Memory B cell (primary cell): Measurements from ENCODE around the gene EDEM1.
"Not testable (repeated sequence)": the region's sequence is repeated elsewhere in the genome, so short reads cannot be mapped to it uniquely, and the experiment has no call there.

Source experiments
- ATAC-seq: fragments of 150-1000 bp; cut with Tn5 transposase; 2 replicates; pipeline ENCODE4 v1.10.0; 2021; ENCODE audit warnings: low read depth, mild to moderate bottlenecking, moderate library complexity
- DNase-seq, 2 donors: peaks; one replicate each; pipeline ENCODE4 v3.0.0; 2022; ENCODE audit warnings: low spot score in 2 of 2
- H3K27ac Mint-ChIP-seq: one replicate; pipeline ENCODE4 v1.8.0; 2022; ENCODE audit warnings: mild to moderate bottlenecking, moderate library complexity, mixed read lengths
- H3K27me3 Mint-ChIP-seq: one replicate; pipeline ENCODE4 v1.8.0; 2022; ENCODE audit warnings: mixed read lengths
- H3K36me3 Mint-ChIP-seq: one replicate; pipeline ENCODE4 v1.8.0; 2022; ENCODE audit warnings: mild to moderate bottlenecking, mixed read lengths
- H3K4me1 Mint-ChIP-seq: one replicate; pipeline ENCODE4 v1.8.0; 2022; ENCODE audit warnings: mixed read lengths
- H3K4me3 Mint-ChIP-seq: one replicate; pipeline ENCODE4 v1.8.0; 2022; ENCODE audit warnings: mild to moderate bottlenecking, moderate library complexity, mixed read lengths
- H3K9me3 Mint-ChIP-seq: one replicate; pipeline ENCODE4 v1.8.0; 2022; ENCODE audit warnings: mixed read lengths

EDEM1 gene

DNA sequence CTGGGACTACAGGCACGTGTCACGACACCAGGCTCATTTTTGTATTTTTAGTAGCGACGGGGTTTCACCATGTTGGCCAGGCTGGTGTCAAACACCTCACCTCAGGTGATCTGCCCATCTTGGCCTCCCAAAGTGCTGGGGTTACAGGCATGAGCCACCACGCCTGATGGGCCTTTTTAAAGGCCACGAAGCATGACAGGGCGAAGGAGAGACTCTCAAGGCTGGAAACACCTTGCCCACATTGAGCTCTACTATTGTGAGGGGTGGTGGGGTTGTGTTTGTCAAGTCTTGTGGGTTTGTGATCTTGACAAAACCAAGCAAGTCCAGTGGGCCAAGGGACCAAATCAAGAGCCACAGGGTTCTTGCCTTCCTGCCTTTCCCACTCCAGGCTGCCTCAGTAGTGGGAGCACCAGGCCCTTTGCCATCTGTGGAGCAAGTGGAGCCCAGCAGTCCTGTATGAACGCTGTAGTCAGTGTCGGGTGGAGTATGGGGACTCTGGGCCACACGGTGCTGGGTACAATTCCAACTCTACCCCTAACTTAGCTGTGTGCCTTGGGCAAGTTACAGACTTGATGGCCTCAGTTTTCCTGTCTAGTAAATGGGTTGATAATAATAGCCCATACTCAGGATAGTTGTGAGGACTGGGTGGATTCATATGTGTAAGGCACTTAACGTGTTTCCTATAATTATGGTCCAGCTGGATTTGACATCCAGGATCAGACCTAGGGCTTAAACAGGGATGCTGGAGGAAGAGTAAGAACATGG, 33.3 kb downstream of the EDEM1 start:
- Mint-ChIP-seq H3K4me1 (peaks cover 6% of the 10 kb centered on the region), H3K27me3 (no peaks in the 10 kb centered on the region), H3K27ac (peak overlapping the region; percentile 14), H3K4me3 (no peak overlapping the region), H3K36me3 (peaks cover 18% of the 10 kb centered on the region), H3K9me3 (no peaks in the 10 kb centered on the region)
- ATAC-seq (no peak), DNase-seq (no peak)

DNA sequence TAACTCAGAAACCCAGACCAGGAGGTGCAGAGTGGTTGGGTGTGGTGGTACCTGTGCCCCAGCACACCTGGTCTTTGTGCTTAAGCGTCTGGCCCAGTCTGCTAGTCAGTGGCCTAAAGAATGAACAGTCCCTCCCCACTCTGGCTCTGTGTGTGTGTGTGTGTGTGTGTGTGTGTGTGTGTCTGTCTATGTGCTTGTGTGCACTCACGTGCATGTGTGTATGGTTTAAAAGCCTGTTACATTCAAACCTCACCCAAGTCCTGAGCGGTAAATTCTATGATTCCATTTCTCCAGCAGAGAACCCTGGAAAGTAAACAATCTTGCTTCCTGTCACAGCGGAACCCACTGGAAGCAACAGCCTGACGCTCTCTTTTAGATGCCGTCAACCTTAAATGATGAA, 34.2 kb downstream of the EDEM1 start:
- Mint-ChIP-seq H3K4me1 (peaks cover 6% of the 10 kb centered on the region), H3K27me3 (no peaks in the 10 kb centered on the region), H3K36me3 (peaks cover 18% of the 10 kb centered on the region), H3K4me3 (no peak overlapping the region), H3K9me3 (no peaks in the 10 kb centered on the region), H3K27ac (peak overlapping the region; percentile 14)
- DNase-seq (no peak), ATAC-seq (no peak)

DNA sequence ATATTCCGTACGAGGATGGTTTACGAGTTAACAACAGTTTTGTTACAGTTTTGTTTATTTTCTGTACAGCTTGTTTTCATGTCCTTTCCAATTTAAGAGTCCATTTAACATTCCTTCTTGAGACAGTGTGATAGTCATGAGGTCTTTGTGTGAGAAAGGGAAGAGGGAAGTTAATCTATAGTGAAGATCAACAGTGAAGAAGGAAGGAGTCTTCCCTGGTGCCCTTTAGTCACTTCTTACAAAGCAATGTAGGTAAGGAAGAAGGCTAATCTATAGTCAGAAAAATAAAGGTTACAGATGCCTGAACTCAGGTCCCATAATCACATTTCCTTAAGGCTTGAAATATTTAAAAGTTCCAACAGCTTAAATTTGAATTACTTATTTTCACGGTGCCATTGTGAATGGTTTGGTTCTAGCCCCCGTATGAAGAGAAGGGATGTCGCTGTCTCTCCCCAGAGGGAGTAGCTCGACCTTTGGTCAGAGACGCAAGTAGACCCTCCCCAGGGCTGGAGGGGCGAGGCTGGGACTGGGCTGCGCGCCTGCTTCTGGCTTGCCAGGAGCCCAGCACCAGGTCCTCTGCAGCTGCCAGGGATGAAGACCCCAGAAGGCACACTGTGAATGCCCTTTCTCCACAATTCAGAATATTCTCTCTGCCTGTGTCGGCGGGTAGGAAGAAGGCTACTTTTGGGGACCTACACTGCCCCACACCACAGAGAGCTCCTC, 34.9 kb downstream of the EDEM1 start:
- Mint-ChIP-seq H3K4me1 (peaks cover 6% of the 10 kb centered on the region), H3K27ac (peak overlapping the region; percentile 85), H3K36me3 (peaks cover 12% of the 10 kb centered on the region), H3K4me3 (no peak overlapping the region), H3K9me3 (no peaks in the 10 kb centered on the region), H3K27me3 (no peaks in the 10 kb centered on the region)
- no peak for DNase-seq
- no peak for ATAC-seq

DNA sequence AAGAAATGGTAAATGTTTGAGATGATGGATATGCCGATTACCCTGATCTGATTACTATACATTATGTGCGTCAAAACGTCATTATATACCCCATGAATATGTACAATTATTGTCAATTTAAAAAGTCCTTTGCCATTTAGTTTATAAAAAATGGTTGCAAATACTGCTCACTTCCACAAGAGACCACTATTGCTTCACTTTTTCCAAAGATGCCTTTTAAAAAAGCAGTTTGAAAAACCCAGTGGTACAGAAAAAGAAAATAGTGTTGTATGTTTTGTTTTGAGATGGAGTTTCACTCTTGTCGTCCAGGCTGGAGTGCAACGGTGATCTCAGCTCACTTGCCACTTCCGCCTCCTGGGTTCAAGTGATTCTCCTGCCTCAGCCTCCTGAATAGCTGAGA, 39.3 kb downstream of the EDEM1 start:
- no peak overlapping the region for H3K27ac Mint-ChIP-seq
- no peaks in the 10 kb centered on the region for H3K9me3 Mint-ChIP-seq
- ATAC-seq (no peak), DNase-seq (no peak)
- H3K27me3 Mint-ChIP-seq = no peaks in the 10 kb centered on the region
- H3K4me3 Mint-ChIP-seq = no peak overlapping the region
- H3K4me1 Mint-ChIP-seq = peaks cover 2% of the 10 kb centered on the region
- H3K36me3 Mint-ChIP-seq = peaks cover 2% of the 10 kb centered on the region

DNA sequence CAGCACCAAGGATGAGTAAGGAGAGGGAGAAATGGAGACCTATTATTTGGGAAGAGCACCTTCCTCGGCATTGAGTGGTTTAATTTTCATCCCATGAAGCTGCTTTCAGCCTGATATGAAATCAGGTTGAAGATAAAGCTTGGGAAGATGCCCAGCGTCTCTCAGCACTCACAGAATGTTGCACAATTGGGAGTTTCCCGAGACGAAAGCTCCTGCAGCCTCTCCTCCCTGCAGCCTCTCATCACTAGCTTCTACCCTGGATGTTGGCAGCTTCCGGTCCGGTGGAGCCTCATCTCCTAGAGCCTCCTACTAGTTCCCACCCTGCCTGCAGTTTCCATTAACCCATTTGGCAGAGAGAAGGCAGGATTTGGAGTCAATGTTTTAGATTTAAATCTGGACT, 40.3 kb downstream of the EDEM1 start:
- H3K36me3 Mint-ChIP-seq = no peaks in the 10 kb centered on the region
- no peaks in the 10 kb centered on the region for H3K4me1 Mint-ChIP-seq
- no peaks in the 10 kb centered on the region for H3K27me3 Mint-ChIP-seq
- H3K27ac Mint-ChIP-seq = no peak overlapping the region
- DNase-seq (no peak), ATAC-seq (no peak)
- no peaks in the 10 kb centered on the region for H3K9me3 Mint-ChIP-seq
- no peak overlapping the region for H3K4me3 Mint-ChIP-seq

DNA sequence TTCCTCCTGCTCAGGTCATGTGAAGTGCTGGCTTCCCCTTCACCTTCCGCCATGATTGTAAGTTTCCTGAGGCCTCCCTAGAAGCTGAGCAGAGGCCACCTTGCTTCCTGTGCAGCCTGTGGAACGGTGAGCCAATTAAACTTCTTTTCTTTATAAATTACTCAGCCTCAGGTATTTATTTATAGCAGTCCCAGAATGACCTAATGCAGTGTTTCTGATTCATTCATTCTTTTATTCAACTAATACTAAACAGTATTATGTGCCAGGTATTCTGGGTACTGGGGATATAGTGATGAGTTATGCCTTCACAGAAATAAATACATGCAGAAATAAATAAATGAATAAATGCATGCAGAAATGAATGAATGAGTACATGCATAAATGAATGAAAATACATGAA, 41.9 kb downstream of the EDEM1 start:
- no peaks in the 10 kb centered on the region for H3K27me3 Mint-ChIP-seq

DNA sequence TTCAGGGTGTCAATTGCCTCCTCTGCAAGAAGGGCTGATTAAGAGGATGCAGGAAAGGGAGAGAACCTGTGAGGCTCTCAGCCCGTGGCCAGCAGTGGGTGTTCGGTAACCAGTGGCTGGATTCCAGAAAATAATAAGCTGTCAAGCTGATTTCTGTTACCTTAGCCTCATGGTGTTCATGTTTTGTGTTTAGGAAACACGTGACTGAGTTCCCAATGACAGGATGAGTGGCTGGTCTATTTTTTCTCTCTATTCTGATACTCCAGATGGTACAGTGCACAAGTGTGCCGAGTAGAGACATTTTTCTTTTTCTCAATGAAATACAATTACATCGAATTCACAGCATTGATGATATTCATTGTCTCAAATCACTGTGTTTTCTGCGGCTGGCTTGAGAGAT, 43.6 kb downstream of the EDEM1 start:
- Mint-ChIP-seq H3K36me3 (no peaks in the 10 kb centered on the region), H3K27me3 (no peaks in the 10 kb centered on the region), H3K27ac (no peak overlapping the region), H3K4me3 (no peak overlapping the region), H3K4me1 (no peaks in the 10 kb centered on the region), H3K9me3 (no peaks in the 10 kb centered on the region)
- DNase-seq (no peak), ATAC-seq (no peak)

More for the DNA sequence above, 41.9 kb downstream of the EDEM1 start:
- Mint-ChIP-seq H3K27ac (no peak overlapping the region), H3K9me3 (no peaks in the 10 kb centered on the region), H3K4me3 (no peak overlapping the region), H3K36me3 (no peaks in the 10 kb centered on the region), H3K4me1 (no peaks in the 10 kb centered on the region)
- DNase-seq (no peak), ATAC-seq (no peak)

DNA sequence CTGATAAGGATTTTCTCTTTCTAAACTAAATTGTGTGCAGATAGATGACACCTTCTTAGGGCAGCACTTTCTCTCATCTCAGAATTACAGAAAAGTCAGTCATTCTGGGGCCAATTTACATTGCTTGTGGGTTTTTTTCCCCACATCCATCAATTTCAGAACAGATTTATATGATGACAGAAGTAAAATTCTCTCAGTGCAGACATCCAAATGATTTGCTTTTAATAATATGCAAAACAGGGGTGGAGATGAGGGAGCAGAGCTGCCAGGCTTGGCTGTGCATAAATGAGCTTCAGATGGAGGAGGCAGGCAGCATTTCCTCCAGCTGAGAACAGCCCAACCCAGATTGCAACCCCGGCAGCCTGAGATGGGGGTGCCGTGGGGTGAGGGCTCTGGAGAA, 44.0 kb downstream of the EDEM1 start:
- no peaks in the 10 kb centered on the region for H3K9me3 Mint-ChIP-seq
- H3K4me3 Mint-ChIP-seq = no peak overlapping the region
- H3K27ac Mint-ChIP-seq = no peak overlapping the region
- H3K36me3 Mint-ChIP-seq = no peaks in the 10 kb centered on the region
- no peaks in the 10 kb centered on the region for H3K27me3 Mint-ChIP-seq
- no peaks in the 10 kb centered on the region for H3K4me1 Mint-ChIP-seq
- DNase-seq (no peak), ATAC-seq (no peak)

DNA sequence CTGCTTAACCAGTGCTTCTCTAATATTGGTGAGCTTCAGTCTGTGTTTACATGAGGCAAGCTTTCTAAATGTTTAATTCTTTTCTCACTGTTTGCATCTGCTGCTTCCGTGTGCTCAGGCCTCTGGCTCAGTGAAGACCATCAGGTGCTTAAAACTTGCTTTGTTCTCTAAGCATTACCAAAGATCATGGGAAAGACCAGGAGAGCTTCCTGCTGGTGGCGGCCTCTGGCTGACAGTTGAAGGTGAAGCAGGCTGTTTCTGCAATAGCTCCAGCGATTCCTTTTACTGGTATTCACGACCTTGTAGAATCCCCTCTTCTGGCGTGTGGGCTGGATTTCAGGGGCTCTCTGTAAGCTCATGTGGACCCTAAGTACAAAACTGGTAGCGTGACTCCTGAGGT, 45.1 kb downstream of the EDEM1 start:
- no peak for ATAC-seq
- Mint-ChIP-seq H3K4me3 (no peak overlapping the region), H3K36me3 (no peaks in the 10 kb centered on the region), H3K27me3 (no peaks in the 10 kb centered on the region), H3K27ac (no peak overlapping the region), H3K9me3 (no peaks in the 10 kb centered on the region), H3K4me1 (no peaks in the 10 kb centered on the region)
- DNase-seq = no peak

DNA sequence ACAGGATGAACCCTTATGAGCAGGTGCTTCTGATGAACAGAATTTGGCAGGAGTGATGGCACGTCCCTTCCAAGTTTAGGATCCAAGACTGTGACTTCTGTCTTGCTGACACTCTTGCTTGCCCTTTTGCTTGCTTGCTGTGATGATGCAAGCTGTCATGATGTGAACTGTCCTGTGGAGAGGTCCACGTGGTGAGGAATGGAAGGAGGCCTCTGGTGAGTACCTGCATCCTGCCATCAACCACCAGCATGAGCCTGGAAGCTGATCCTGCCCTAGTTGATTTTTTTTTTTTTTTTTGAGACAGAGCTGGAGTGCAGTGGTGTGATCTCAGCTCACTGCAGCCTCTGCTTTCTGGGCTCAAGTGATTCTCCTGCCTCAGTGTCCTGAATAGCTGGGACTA, 45.5 kb downstream of the EDEM1 start:
- Mint-ChIP-seq H3K27ac (no peak overlapping the region), H3K27me3 (no peaks in the 10 kb centered on the region), H3K36me3 (no peaks in the 10 kb centered on the region), H3K4me3 (no peak overlapping the region), H3K9me3 (no peaks in the 10 kb centered on the region), H3K4me1 (no peaks in the 10 kb centered on the region)
- ATAC-seq = no peak
- DNase-seq = no peak

DNA sequence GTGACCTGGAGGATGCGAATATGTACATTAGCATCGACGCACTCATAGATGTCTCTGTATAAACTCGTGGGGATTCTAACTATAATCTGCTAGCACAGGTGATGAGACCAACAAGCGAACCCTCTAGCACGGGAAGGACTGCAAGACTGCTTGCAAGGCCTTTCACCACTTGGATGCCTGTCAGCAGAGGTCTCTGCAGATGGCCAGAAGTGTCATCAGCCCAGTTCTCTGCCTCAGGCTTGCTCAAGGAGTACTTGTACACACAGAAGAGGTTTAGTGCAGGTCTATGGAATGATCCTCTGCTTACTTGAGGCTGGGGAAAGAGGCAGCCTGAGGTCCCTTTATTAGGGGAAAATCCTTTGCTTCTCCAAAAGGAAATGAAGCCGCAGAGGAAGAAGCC, 48.1 kb downstream of the EDEM1 start:
- DNase-seq (no peak), ATAC-seq (no peak)
- Mint-ChIP-seq H3K27me3 (no peaks in the 10 kb centered on the region), H3K27ac (no peak overlapping the region), H3K4me3 (no peak overlapping the region), H3K9me3 (no peaks in the 10 kb centered on the region), H3K36me3 (no peaks in the 10 kb centered on the region), H3K4me1 (no peaks in the 10 kb centered on the region)

DNA sequence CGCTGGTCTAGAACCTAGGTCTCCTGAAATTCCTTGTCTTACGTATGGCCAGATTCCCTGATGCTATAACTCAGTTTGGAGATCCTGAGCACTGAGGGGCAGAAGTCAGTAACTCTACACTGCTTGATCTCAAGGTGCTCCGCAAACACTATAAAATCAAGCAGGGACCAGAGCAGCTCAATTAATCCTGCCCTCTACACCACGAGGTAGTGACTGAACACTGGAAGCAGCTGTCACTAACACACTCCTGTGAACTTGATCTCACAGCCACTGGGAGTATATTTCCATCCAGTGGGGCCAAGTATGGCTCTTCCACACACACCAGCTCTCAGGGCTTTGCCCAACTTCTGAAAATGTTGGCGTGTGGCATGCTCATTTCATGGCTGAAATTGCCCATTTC, 51.0 kb downstream of the EDEM1 start:
- H3K9me3 Mint-ChIP-seq = no peaks in the 10 kb centered on the region
- no peaks in the 10 kb centered on the region for H3K27me3 Mint-ChIP-seq
- ATAC-seq (no peak), DNase-seq (no peak)
- peaks cover 5% of the 10 kb centered on the region for H3K36me3 Mint-ChIP-seq
- no peak overlapping the region for H3K4me3 Mint-ChIP-seq
- H3K4me1 Mint-ChIP-seq = no peaks in the 10 kb centered on the region
- no peak overlapping the region for H3K27ac Mint-ChIP-seq

DNA sequence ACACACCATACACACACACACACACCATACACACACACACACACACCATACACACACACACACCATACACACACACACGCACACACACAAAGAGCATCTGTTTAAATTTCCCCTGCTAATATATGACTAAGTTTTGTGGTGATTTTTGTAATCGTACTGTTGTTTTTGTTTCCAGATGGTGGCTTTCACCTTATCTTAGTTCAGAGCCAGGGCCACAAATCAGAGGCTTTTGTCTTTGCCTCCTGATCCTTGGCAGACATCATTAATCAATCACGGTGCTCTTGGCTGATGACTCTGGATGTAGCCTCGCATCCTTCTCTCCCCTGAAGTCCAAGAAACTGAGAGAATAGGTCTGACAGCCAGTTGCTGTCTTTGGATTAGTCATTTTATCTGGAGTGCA, 52.1 kb downstream of the EDEM1 start:
- no peaks in the 10 kb centered on the region for H3K4me1 Mint-ChIP-seq
- peaks cover 2% of the 10 kb centered on the region for H3K9me3 Mint-ChIP-seq
- H3K4me3 Mint-ChIP-seq = no peak overlapping the region
- no peaks in the 10 kb centered on the region for H3K27me3 Mint-ChIP-seq
- H3K27ac Mint-ChIP-seq = no peak overlapping the region
- no peak for ATAC-seq
- peaks cover 8% of the 10 kb centered on the region for H3K36me3 Mint-ChIP-seq
- DNase-seq = no peak

DNA sequence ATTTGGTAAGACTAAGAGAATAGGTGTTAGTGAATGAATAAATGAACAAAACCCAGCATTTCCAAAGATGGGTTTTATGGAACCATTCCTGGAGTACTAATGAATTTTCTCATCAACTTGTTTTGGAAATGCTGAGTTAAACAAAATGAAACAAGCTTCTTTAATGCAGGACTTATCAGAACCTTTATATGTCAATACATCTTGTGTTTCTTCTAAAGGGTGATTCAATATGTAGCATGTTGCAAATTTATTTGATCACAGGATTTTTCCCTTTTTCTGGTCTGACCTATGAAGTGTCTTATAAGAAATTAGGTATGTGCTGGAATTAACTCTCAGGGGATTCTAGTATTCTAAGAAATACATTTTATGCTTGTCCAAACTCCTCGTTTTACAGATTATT, 53.2 kb downstream of the EDEM1 start:
- no peaks in the 10 kb centered on the region for H3K27me3 Mint-ChIP-seq
- no peak for DNase-seq
- peaks cover 2% of the 10 kb centered on the region for H3K4me1 Mint-ChIP-seq
- H3K36me3 Mint-ChIP-seq = peaks cover 8% of the 10 kb centered on the region
- no peak overlapping the region for H3K27ac Mint-ChIP-seq
- H3K4me3 Mint-ChIP-seq = no peak overlapping the region
- H3K9me3 Mint-ChIP-seq = peaks cover 2% of the 10 kb centered on the region
- ATAC-seq = no peak

DNA sequence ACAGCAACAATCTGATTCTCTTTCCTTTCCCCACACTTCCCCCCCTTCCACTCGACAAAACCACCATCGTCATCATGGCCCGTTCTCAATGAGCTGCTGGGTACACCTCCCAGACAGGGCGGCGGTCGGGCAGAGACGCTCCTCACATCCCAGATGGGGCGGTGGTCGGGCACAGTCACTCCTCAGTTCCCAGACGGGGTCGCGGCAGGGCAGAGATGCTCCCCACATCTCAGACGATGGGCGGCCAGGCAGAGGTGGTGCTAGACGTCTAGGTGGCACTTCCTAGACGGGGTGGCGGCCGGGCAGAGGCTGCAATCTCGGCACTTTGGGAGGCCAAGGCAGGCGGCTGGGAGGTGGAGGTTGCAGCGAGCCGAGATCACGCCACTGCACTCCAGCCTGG, 55.3 kb downstream of the EDEM1 start:
- ATAC-seq, H3K4me1 Mint-ChIP-seq, DNase-seq, H3K27me3 Mint-ChIP-seq, H3K27ac Mint-ChIP-seq, H3K9me3 Mint-ChIP-seq, H3K36me3 Mint-ChIP-seq, H3K4me3 Mint-ChIP-seq: not testable (repeated sequence)
